Left lung (tissue), 10 donors: ENCODE data around the gene SRL. TPM values are rescaled to one million over a fixed set of nuclear protein-coding genes. Genes with fewer than 3 reads are reported as not detected.

Source experiments
- ATAC-seq: fragments of 200-7000 bp; cut with Tn5 transposase; one replicate; pipeline ENCODE4 v1.9.1; 2020; ENCODE audit warnings: moderate library complexity
- DNase-seq, 4 donors: peaks; one replicate each; pipeline ENCODE4 v3.0.0-alpha.2; 2013 to 2020
- H3K27ac ChIP-seq, 2 donors: fragments of 200-600 bp; sonication (generic) in 1 of 2; one replicate each; pipeline versions ENCODE4 v1.5.0 to v1.8.0; 2020 to 2021
- H3K27me3 ChIP-seq, 2 donors: fragments of 200-600 bp; sonication (generic) in 1 of 2; one replicate each; pipeline versions ENCODE4 v1.5.0 to v1.8.0; 2020 to 2021
- H3K36me3 ChIP-seq, 2 donors: fragments of 200-600 bp; sonication (generic) in 1 of 2; one replicate each; pipeline versions ENCODE4 v1.5.0 to v1.8.0; 2020 to 2021
- H3K4me1 ChIP-seq, 2 donors: fragments of 200-600 bp; one replicate each; pipeline ENCODE4 v1.8.0; 2021
- H3K4me3 ChIP-seq, 2 donors: fragments of 200-600 bp; sonication (generic) in 1 of 2; one replicate each; pipeline versions ENCODE4 v1.5.0 to v1.8.0; 2020 to 2021; ENCODE audit warnings: mild to moderate bottlenecking in 1 of 2
- H3K9me3 ChIP-seq, 2 donors: fragments of 200-600 bp; sonication (generic) in 1 of 2; one replicate each; pipeline versions ENCODE4 v1.5.0 to v1.8.0; 2020 to 2021
- CTCF ChIP-seq, 2 donors: fragments of 200-600 bp; sonication (generic) in 1 of 2; IDR thresholded peaks; one replicate each; pipeline versions ENCODE4 v1.5.0 to v1.8.0; 2021; ENCODE audit warnings: antibody characterized with exemption in 2 of 2
- intact Hi-C, 2 donors: fragments of 100-400 bp; cut with DNase I; formaldehyde crosslinking; loops; one replicate each; pipeline versions ENCODE4 v1.11.2 to v1.14.2; 2022
- polyA plus RNA-seq, 6 donors: library from polyadenylated mRNA; unstranded; fragments of 120-200 nt; gene quantifications; one replicate each; pipeline ENCODE4 v1.2.1, GENCODE V29; 2013; ENCODE audit not compliant: insufficient read length in 6 of 6
- total RNA-seq, 2 donors: library from RNA; stranded (reverse); fragmentation: NEBNext Ultra II Directional; extraction: Animal tissue kit (Norgen Biotek cat#: 25700); gene quantifications; one replicate each; pipeline ENCODE4 v1.2.1, GENCODE V29; 2021
- donor health status: DM: no; HTN: yes; CAD: no.
- donor health status: DM: no; HTN: no; CAD: no.

SRL gene
- total and polyA plus RNA-seq, 8 donors = 0.82 to 6.5 (median 5.7) TPM

- peaks cover 0 to 5% of the 10 kb centered on the region in 2 donors for H3K27me3 ChIP-seq
- intact Hi-C loops = no loop called here
- no peak for TF ChIP-seq CTCF (IDR thresholded peaks at IDR 0.05)
- peaks cover 0 to 15% of the 10 kb centered on the region in 2 donors for H3K4me1 ChIP-seq
- DNase-seq (no peak), ATAC-seq (no peak)
- H3K9me3 ChIP-seq = no peaks in the 10 kb centered on the region
- H3K4me3 ChIP-seq = no peak overlapping the region
- no peaks in the 10 kb centered on the region for H3K36me3 ChIP-seq
- H3K27ac ChIP-seq = no peak overlapping the region
Observed at GRCh38 chr16:4179763-4180260, 62.1 kb downstream of the SRL start.

- Histone ChIP-seq H3K27ac (no peak overlapping the region), H3K4me3 (no peak overlapping the region), H3K4me1 (peaks cover 0 to 10% of the 10 kb centered on the region in 2 donors), H3K9me3 (no peaks in the 10 kb centered on the region), H3K36me3 (no peaks in the 10 kb centered on the region), H3K27me3 (no peaks in the 10 kb centered on the region)
- intact Hi-C loops = no loop called here
- TF ChIP-seq CTCF (IDR thresholded peaks at IDR 0.05) = no peak
- DNase-seq = peak in 2 of 4 donors; percentile 64 to 87
- no peak for ATAC-seq
Observed at GRCh38 chr16:4179020-4179419, 62.9 kb downstream of the SRL start.

- H3K27ac ChIP-seq = no peak overlapping the region
- no peak for TF ChIP-seq CTCF (IDR thresholded peaks at IDR 0.05)
- ATAC-seq (no peak), DNase-seq (no peak)
- H3K4me1 ChIP-seq = peaks cover 0 to 10% of the 10 kb centered on the region in 2 donors
- no peaks in the 10 kb centered on the region for H3K36me3 ChIP-seq
- intact Hi-C loops = no loop called here
- H3K27me3 ChIP-seq = no peaks in the 10 kb centered on the region
- H3K9me3 ChIP-seq = no peaks in the 10 kb centered on the region
- no peak overlapping the region for H3K4me3 ChIP-seq
Observed at GRCh38 chr16:4178468-4179010, 63.3 kb downstream of the SRL start.

GRCh38 chr16:4176906-4177417, 64.9 kb downstream of the SRL start:
- Histone ChIP-seq H3K4me1 (peaks cover 0 to 6% of the 10 kb centered on the region in 2 donors), H3K36me3 (no peaks in the 10 kb centered on the region), H3K4me3 (no peak overlapping the region), H3K27ac (no peak overlapping the region), H3K27me3 (no peaks in the 10 kb centered on the region), H3K9me3 (no peaks in the 10 kb centered on the region)
- DNase-seq (no peak), ATAC-seq (peak; percentile 63)
- TF ChIP-seq CTCF (IDR thresholded peaks at IDR 0.05) = no peak
- intact Hi-C loops = no loop called here

- no peak overlapping the region for H3K27ac ChIP-seq
- H3K27me3 ChIP-seq = no peaks in the 10 kb centered on the region
- no peaks in the 10 kb centered on the region for H3K9me3 ChIP-seq
- DNase-seq = no peak
- no peak for TF ChIP-seq CTCF (IDR thresholded peaks at IDR 0.05)
- no peaks in the 10 kb centered on the region for H3K36me3 ChIP-seq
- intact Hi-C loops = no loop called here
- H3K4me3 ChIP-seq = no peak overlapping the region
- peaks cover 0 to 6% of the 10 kb centered on the region in 2 donors for H3K4me1 ChIP-seq
- no peak for ATAC-seq
Observed at GRCh38 chr16:4175849-4176248, 66.0 kb downstream of the SRL start.
